Gastrocnemius medialis (tissue), 4 donors: Measurements from ENCODE around the gene VCPKMT.

ENCODE experiments used
- POLR2A ChIP-seq, 2 donors: fragments of 450-650 bp; IDR thresholded peaks; one replicate each; pipeline ENCODE4 v1.6.1; 2017; ENCODE audit warnings: antibody characterized with exemption in 2 of 2, mild to moderate bottlenecking in 2 of 2, moderate library complexity in 2 of 2
- TF ChIP-seq, protein P1 (sequence below), 5 experiments: fragments of 450-650 bp in 3 of 5; fragments of 200-600 bp in 2 of 5; sonication (generic) in 2 of 5; IDR thresholded peaks in 4 of 5; conservative IDR thresholded peaks in 1 of 5; 1 replicate in 4 of 5; 2 replicates in 1 of 5; pipeline ENCODE4 v1.5.1; 2016 to 2019; ENCODE audit warnings: antibody characterized with exemption in 5 of 5, mild to moderate bottlenecking in 3 of 5, moderate library complexity in 3 of 5

DNA sequence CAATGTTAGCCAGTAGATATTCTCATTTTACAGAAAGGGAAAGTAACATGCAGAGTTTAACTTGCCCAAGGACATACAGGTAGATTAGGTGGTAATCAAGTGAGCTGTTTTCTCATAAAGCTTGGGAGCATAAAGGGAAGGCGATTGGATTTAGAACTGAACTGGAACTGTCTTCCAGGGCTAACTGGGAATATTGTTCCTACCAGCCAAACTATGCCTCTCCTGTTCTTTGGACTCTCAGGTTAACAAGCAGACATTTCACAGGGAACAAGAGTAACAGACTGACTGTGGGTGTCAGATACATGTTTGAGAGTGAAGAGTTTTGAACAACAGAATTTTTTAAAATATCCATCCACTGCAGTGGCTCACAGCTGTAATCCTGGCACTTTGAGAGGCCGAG lies 15.6 kb downstream of the VCPKMT start:
- TF ChIP-seq, protein P1, sequence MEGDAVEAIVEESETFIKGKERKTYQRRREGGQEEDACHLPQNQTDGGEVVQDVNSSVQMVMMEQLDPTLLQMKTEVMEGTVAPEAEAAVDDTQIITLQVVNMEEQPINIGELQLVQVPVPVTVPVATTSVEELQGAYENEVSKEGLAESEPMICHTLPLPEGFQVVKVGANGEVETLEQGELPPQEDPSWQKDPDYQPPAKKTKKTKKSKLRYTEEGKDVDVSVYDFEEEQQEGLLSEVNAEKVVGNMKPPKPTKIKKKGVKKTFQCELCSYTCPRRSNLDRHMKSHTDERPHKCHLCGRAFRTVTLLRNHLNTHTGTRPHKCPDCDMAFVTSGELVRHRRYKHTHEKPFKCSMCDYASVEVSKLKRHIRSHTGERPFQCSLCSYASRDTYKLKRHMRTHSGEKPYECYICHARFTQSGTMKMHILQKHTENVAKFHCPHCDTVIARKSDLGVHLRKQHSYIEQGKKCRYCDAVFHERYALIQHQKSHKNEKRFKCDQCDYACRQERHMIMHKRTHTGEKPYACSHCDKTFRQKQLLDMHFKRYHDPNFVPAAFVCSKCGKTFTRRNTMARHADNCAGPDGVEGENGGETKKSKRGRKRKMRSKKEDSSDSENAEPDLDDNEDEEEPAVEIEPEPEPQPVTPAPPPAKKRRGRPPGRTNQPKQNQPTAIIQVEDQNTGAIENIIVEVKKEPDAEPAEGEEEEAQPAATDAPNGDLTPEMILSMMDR (IDR thresholded peaks at IDR 0.05 in 4 of 5, conservative IDR thresholded peaks at IDR 0.05 in 1 of 5) = no peak
- TF ChIP-seq POLR2A (IDR thresholded peaks at IDR 0.05) = no peak
